IMR-90 (cell line): ENCODE data around the gene CPXM1.

Experiments used
- MAZ ChIP-seq: IDR thresholded peaks from 2 replicates; pipeline ENCODE4 v1.6.1; 2012; ENCODE audit warnings: low read depth, mild to moderate bottlenecking, low read length, improper control_type of control experiment, moderate library complexity, borderline replicate concordance
- POLR2A ChIP-seq: IDR thresholded peaks from 2 replicates; pipeline ENCODE4 v1.6.1; 2012; ENCODE audit warnings: mild to moderate bottlenecking, low read depth, low read length
- RAD21 ChIP-seq: IDR thresholded peaks from 2 replicates; pipeline ENCODE4 v1.6.1; 2012; ENCODE audit warnings: low read length, improper control_type of control experiment
- RCOR1 ChIP-seq: IDR thresholded peaks from 2 replicates; pipeline ENCODE4 v1.6.1; 2012; ENCODE audit warnings: mild to moderate bottlenecking, low read length, improper control_type of control experiment; ENCODE audit not compliant: insufficient replicate concordance
- RFX5 ChIP-seq: IDR thresholded peaks from 2 replicates; pipeline ENCODE4 v1.8.0; 2012; ENCODE audit warnings: low read depth, mild to moderate bottlenecking, low read length, moderate library complexity
- TF ChIP-seq, protein P1 (sequence below): conservative IDR thresholded peaks from 2 replicates; pipeline ENCODE4 v1.5.1; 2012; ENCODE audit warnings: mild to moderate bottlenecking, low read depth, low read length, improper control_type of control experiment

GRCh38 chr20:2814076-2814475 lies 13.6 kb upstream of the CPXM1 start:
- no peak for TF ChIP-seq POLR2A
- TF ChIP-seq RCOR1: no peak
- TF ChIP-seq RAD21: no peak
- TF ChIP-seq, protein P1, sequence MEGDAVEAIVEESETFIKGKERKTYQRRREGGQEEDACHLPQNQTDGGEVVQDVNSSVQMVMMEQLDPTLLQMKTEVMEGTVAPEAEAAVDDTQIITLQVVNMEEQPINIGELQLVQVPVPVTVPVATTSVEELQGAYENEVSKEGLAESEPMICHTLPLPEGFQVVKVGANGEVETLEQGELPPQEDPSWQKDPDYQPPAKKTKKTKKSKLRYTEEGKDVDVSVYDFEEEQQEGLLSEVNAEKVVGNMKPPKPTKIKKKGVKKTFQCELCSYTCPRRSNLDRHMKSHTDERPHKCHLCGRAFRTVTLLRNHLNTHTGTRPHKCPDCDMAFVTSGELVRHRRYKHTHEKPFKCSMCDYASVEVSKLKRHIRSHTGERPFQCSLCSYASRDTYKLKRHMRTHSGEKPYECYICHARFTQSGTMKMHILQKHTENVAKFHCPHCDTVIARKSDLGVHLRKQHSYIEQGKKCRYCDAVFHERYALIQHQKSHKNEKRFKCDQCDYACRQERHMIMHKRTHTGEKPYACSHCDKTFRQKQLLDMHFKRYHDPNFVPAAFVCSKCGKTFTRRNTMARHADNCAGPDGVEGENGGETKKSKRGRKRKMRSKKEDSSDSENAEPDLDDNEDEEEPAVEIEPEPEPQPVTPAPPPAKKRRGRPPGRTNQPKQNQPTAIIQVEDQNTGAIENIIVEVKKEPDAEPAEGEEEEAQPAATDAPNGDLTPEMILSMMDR: no peak
- TF ChIP-seq RFX5: no peak
- TF ChIP-seq MAZ: no peak
